Osteocyte (in vitro differentiated cells): Measurements from ENCODE around the gene PITRM1. TPM values are rescaled to one million over a fixed set of nuclear protein-coding genes. Genes with fewer than 3 reads are reported as not detected.

Source experiments
- DNase-seq: peaks from one replicate; pipeline ENCODE4 v3.0.0; 2021; ENCODE audit warnings: mixed read lengths; ENCODE audit not compliant: unreplicated experiment; ENCODE audit errors: extremely low spot score
- H3K27ac Mint-ChIP-seq: one replicate; pipeline ENCODE4 v1.8.0; 2021; ENCODE audit warnings: mild to moderate bottlenecking, mixed read lengths; ENCODE audit not compliant: unreplicated experiment
- H3K27me3 Mint-ChIP-seq: one replicate; pipeline ENCODE4 v1.8.0; 2021; ENCODE audit warnings: mixed read lengths; ENCODE audit not compliant: unreplicated experiment
- H3K36me3 Mint-ChIP-seq: one replicate; pipeline ENCODE4 v1.8.0; 2021; ENCODE audit warnings: mixed read lengths; ENCODE audit not compliant: unreplicated experiment
- H3K4me1 Mint-ChIP-seq: one replicate; pipeline ENCODE4 v1.8.0; 2021; ENCODE audit warnings: mixed read lengths; ENCODE audit not compliant: unreplicated experiment
- H3K4me3 Mint-ChIP-seq: one replicate; pipeline ENCODE4 v1.8.0; 2021; ENCODE audit warnings: mild to moderate bottlenecking, moderate library complexity, mixed read lengths; ENCODE audit not compliant: unreplicated experiment
- H3K9me3 Mint-ChIP-seq: one replicate; pipeline ENCODE4 v1.8.0; 2021; ENCODE audit warnings: mixed read lengths; ENCODE audit not compliant: unreplicated experiment
- CTCF ChIP-seq: fragments of 200-600 bp; sonication (generic); IDR thresholded peaks from 2 replicates; pipeline ENCODE4 v1.5.0; 2021; ENCODE audit warnings: antibody characterized with exemption, mild to moderate bottlenecking, moderate library complexity
- total RNA-seq: library from RNA; stranded (reverse); gene quantifications from 2 replicates; pipeline ENCODE4 v1.2.1, GENCODE V29; 2021

Gene PITRM1
- total RNA-seq, 1 donor from 2014 or later: 76.5 TPM

GRCh38 chr10:3105905-3106304 is 66.7 kb downstream of the PITRM1 start:
- no peaks in the 10 kb centered on the region for H3K27me3 Mint-ChIP-seq
- peaks cover 16% of the 10 kb centered on the region for H3K4me1 Mint-ChIP-seq
- no peak overlapping the region for H3K4me3 Mint-ChIP-seq
- no peak for TF ChIP-seq CTCF
- H3K9me3 Mint-ChIP-seq: no peaks in the 10 kb centered on the region
- DNase-seq: no peak
- peak overlapping the region; percentile 60 for H3K27ac Mint-ChIP-seq
- peaks cover 52% of the 10 kb centered on the region for H3K36me3 Mint-ChIP-seq

- H3K27me3 Mint-ChIP-seq: no peaks in the 10 kb centered on the region
- no peak overlapping the region for H3K4me3 Mint-ChIP-seq
- peaks cover 16% of the 10 kb centered on the region for H3K4me1 Mint-ChIP-seq
- peaks cover 51% of the 10 kb centered on the region for H3K36me3 Mint-ChIP-seq
- peak overlapping the region; percentile 60 for H3K27ac Mint-ChIP-seq
- DNase-seq: no peak
- no peaks in the 10 kb centered on the region for H3K9me3 Mint-ChIP-seq
- no peak for TF ChIP-seq CTCF
These were observed 67.4 kb downstream of the PITRM1 start for GRCh38 chr10:3105166-3105565.

GRCh38 chr10:3104251-3104918 is 68.2 kb downstream of the PITRM1 start:
- H3K36me3 Mint-ChIP-seq: peaks cover 55% of the 10 kb centered on the region

GRCh38 chr10:3103646-3104045 is 68.9 kb downstream of the PITRM1 start:
- no peaks in the 10 kb centered on the region for H3K27me3 Mint-ChIP-seq
- peaks cover 28% of the 10 kb centered on the region for H3K4me1 Mint-ChIP-seq
- no peak overlapping the region for H3K4me3 Mint-ChIP-seq
- TF ChIP-seq CTCF: no peak
- peaks cover 56% of the 10 kb centered on the region for H3K36me3 Mint-ChIP-seq
- DNase-seq: no peak
- H3K9me3 Mint-ChIP-seq: no peaks in the 10 kb centered on the region
- no peak overlapping the region for H3K27ac Mint-ChIP-seq

More at GRCh38 chr10:3104251-3104918, 68.2 kb downstream of the PITRM1 start:
- Mint-ChIP-seq H3K4me1 (peaks cover 20% of the 10 kb centered on the region), H3K4me3 (no peak overlapping the region), H3K27ac (peak overlapping the region; percentile 52), H3K9me3 (no peaks in the 10 kb centered on the region), H3K27me3 (no peaks in the 10 kb centered on the region)
- DNase-seq: no peak
- no peak for TF ChIP-seq CTCF

- H3K4me1 Mint-ChIP-seq: peaks cover 29% of the 10 kb centered on the region
- H3K27ac Mint-ChIP-seq: peak overlapping the region; percentile 28
- no peak for TF ChIP-seq CTCF
- no peak overlapping the region for H3K4me3 Mint-ChIP-seq
- no peaks in the 10 kb centered on the region for H3K9me3 Mint-ChIP-seq
- no peak for DNase-seq
- no peaks in the 10 kb centered on the region for H3K27me3 Mint-ChIP-seq
- peaks cover 50% of the 10 kb centered on the region for H3K36me3 Mint-ChIP-seq
These were observed 69.7 kb downstream of the PITRM1 start for GRCh38 chr10:3102720-3103427.
